ENCODE measurements around the gene SH3BP1.

SH3BP1 gene

GRCh38 chr22:37659897-37660708 lies 20.6 kb downstream of the SH3BP1 start:
- DNase-seq, result no peak

- no peak for DNase-seq
These were observed 21.2 kb downstream of the SH3BP1 start for GRCh38 chr22:37660709-37661045.

- peak; percentile 50 for DNase-seq
These were observed 21.9 kb downstream of the SH3BP1 start for GRCh38 chr22:37661160-37661924.

- DNase-seq, result no peak
These were observed 22.6 kb downstream of the SH3BP1 start for GRCh38 chr22:37662039-37662438.

- no peak for DNase-seq
These were observed 24.2 kb downstream of the SH3BP1 start for GRCh38 chr22:37663521-37664140.

GRCh38 chr22:37664249-37665101 lies 25.0 kb downstream of the SH3BP1 start:
- no peak for DNase-seq

- no peak for DNase-seq
These were observed 26.0 kb downstream of the SH3BP1 start for GRCh38 chr22:37665487-37665886.

- DNase-seq, result no peak
These were observed 30.1 kb downstream of the SH3BP1 start for GRCh38 chr22:37669586-37669985.

GRCh38 chr22:37672206-37672919 lies 32.9 kb downstream of the SH3BP1 start:
- DNase-seq, result peak; percentile 26

- no peak for DNase-seq
These were observed 33.5 kb downstream of the SH3BP1 start for GRCh38 chr22:37672920-37673455.

- DNase-seq, result no peak
These were observed 34.8 kb downstream of the SH3BP1 start for GRCh38 chr22:37674248-37674647.

GRCh38 chr22:37674951-37675929 lies 35.8 kb downstream of the SH3BP1 start, which contains the start of gene LGALS1:
TSS of gene LGALS1 (plus strand) at chr22:37675636. CDS start at chr22:37675703, 67 bp downstream.
- DNase-seq, result peak; percentile 73

GRCh38 chr22:37675930-37676735 lies 36.7 kb downstream of the SH3BP1 start:
- DNase-seq, result peak; percentile 55

- DNase-seq, result peak; percentile 94
These were observed 37.4 kb downstream of the SH3BP1 start for GRCh38 chr22:37676736-37677492.

GRCh38 chr22:37677493-37677974 lies 38.1 kb downstream of the SH3BP1 start:
- no peak for DNase-seq

- DNase-seq, result no peak
These were observed 38.9 kb downstream of the SH3BP1 start for GRCh38 chr22:37678372-37678771.

- no peak for DNase-seq
These were observed 40.2 kb downstream of the SH3BP1 start for GRCh38 chr22:37679670-37680069.

GRCh38 chr22:37680191-37680851 lies 40.9 kb downstream of the SH3BP1 start:
- DNase-seq, result no peak
